CD4-positive, alpha-beta T cell treated with Interferon gamma for 1 hour (primary cell): ENCODE measurements around the gene ANKRD34A.
A peak's percentile ranks its signal among the peaks of the same experiment; 100 is the strongest.
"Not testable (repeated sequence)": the region's sequence is repeated elsewhere in the genome, so short reads cannot be mapped to it uniquely, and the experiment has no call there.

Source experiments
- DNase-seq: peaks from one replicate; pipeline ENCODE4 v3.0.0-alpha.2; 2020

ANKRD34A gene

DNA sequence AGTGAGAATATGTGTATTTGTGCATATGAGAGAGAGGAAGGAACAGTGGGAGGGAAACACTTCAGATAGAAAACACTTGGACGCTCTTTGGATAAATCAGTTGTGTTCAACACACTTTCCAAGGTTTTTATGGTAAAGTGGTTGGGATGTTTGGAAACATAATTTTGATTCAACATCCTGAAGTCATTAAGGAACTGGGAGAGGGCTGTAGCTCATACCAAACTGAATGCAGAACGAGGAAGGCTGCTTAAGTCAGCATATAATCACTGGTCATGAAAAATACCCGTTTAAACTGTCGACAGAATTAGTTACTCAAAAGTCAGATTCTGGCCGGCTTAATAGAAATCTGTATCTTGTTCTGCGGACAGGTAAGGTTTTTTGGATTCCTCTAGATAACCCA is 21.5 kb downstream of the ANKRD34A start:
- no peak for DNase-seq

DNA sequence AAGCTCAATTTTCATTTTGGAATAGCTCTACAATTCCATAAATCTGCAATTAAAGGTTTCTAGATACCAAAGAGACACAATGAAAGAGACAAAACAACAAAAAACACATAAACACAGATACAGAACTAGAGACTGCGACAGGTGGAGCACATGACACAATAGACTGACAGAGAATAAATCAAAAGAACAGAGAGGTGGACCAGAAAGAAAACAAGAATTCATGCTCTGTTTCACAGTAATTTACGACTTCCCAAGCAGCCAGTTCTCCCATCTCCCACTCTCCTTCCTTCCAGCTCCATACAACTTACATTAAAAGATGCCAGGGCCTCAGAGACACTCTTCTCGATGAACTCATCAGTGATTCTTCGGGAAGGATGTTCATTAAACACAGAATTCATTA is 22.0 kb downstream of the ANKRD34A start:
- no peak for DNase-seq

DNA sequence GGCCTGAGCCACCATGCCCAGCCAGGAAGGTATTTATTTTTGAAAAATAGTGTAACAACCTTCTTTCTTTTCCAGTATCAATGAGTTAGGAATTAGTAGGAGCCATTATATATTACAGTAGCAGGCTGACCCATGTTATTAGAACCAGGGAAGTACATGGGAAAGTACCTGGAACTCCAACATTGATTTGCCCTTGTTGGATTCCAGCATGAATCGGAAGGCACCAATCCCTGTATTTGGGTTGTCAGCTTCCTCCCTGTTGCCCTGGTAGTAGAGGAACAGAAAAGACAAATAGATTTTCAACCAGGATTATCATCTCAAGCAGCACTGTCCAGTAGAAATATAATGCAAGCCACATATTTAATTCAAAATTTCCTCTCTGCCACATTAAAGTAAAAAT is 26.9 kb downstream of the ANKRD34A start:
- DNase-seq, result no peak

DNA sequence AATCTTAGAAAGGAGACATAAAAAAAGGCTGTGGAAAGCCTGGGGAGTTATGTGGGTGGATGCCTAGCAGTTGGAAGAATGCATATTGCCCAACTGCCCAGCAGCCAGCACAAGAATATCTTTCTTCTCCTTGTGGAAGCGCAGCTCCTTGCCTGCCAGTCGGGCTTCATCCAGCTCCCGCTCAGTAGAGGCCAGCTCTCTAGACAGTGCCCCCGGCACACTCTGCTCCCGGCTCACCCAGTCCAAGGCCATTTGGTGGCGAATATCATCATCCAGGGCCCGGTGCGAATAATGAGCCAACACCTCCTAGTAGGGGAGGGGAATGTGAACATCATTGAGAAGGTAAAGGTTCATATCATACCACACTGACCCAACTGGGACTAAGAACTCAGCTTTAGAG is 28.1 kb downstream of the ANKRD34A start:
- no peak for DNase-seq

DNA sequence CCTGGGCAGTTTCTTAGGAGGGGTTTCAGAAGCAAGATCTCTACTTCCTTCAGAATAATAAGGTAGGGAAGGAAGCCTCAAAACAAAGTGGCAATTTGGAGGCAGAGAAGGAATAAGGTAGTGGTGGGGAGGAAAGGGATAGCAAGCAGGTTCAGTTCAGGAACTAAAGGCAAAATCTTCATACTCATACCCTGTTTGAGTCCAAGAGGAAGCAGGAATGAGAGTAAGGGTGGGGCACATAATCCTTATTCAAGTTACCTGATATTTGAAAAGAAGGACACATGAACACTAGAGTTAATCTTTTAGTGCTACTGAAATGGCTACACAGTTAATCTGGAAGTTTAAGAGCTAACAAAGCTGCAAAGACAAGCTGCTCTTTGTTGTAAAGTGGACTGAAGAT is 28.7 kb downstream of the ANKRD34A start:
- no peak for DNase-seq

DNA sequence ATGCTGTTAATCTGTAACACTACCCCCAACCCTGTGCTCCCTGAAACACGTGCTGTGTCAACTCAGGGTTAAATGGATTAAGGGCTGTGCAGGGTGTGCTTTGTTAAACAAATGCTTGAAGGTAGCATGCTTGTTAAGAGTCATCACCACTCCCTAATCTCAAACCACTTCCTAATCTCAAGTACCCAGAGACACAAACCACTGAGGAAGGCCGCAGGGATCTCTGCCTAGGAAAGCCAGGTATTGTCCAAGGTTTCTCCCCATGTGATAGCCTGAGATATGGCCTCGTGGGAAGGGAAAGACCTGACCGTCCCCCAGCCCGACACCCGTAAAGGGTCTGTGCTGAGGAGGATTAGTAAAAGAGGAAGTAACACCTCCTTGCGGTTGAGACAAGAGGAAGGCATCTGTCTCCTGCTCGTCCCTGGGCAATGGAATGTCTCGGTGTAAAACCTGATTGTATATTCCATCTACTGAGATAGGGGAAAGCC is 31.8 kb downstream of the ANKRD34A start:
- DNase-seq, result peak; percentile 39

DNA sequence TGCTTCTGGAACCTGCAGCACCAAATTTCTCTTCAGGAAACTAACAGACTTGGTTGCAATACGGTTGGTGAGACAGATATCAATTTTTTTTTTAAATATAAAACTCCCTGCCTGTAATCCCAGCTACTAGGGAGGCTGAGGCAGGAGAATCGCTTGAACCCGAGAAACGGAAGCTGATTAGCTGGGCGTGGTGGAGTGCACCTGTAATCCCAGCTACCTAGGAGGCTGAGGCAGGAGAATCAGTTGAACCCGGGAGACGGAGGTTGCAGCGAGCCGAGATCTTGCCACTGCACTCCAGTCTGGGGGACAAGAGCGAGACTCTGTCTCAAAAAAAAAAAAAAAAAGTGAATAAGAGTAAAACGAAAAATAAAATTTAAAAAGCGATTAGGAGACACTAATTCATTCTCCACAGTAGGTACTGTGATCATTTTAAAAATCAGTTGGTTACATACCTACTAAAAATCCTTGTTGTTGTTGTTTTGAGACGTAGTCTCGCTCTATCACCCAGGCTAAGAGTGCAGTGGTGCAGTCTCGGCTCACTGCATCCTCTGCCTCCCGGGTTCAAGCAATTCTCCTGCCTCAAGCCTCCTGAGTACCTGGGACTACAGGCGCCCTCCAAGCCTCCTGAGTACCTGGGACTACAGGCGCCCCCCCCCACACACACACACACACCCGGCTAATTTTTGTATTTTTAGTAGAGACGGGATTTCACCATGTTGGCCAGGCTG is 36.3 kb downstream of the ANKRD34A start:
- DNase-seq, result no peak

DNA sequence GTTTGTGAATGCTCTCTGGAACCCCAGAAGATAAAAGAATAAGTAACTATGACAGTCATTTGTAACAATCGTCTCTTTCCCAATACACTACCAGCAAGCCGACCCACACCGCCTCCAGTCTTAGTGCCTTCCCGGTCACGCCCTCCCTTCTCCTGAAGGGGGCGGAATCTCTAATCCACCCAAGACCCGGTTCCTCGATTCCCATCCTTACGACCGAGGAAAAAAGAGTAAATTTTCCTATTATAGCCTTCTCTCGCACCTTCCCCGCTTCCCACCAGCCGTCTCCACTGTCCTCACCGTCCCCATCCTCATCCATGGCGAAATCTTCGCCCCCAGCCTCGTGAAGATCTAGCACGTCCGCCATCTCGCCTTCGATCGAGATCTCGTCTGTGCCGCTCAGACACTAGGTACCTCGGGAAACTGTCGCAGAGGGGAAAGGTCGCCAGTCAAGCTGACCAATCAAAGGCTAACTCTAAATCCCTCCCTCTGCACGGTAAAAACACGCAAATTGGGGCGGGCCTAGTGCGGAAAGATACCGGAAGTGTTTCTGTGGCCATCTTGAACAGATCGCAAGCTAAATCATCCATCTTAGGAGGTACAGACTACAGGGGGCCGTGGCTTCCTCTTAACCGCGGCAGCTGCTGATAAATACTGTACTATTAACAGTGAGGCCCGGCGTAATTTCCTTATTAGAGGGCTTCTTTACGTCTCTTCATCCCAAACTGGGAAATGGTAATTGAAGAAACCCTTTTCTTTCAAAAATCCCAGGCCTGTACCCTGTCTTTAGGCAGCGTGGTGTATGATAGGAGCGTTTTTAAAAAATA is 37.1 kb downstream of the ANKRD34A start, which contains the start of gene RBM8A:
Gene RBM8A (minus strand): TSS at position 422 of the 824 bp plus-strand sequence. CDS start 58 bp downstream, at position 364.
- DNase-seq, result peak; percentile 96

DNA sequence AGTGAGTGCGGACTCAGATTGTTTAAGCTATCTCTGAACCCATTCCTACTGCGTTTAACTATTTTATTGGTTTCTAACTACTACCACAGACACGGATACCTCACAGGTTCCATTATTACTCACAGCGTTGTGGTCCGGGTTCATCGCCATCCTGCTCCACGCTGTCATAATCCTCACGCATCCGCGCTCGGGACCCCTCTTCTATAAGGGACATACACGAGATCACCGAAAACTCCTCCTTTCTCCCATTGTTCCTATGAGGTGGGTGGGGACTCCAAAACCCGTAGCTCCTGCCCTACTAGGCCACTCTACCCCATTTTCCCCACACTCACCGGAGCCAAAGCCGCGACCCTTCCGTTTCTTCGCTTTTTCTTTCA is 37.7 kb downstream of the ANKRD34A start:
- no peak for DNase-seq

DNA sequence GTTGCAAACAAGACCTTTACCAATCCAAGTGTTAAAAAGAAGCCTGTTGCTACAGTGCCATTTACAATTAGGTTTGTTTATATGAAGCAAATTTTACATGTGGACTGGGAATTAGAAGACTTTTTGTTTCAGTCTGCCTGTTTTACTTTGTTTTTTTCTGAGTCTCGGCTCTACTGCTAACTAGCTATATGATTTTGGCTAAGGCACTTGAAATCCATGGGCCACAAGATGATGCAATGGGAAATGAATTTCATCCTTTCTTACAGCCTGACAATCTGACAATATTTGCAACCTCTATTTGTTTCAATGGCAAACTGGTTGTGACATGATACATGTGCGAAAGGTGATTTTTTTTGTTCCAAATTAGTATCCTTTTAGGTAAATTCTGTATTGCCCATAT is 42.1 kb downstream of the ANKRD34A start:
- DNase-seq, result no peak

DNA sequence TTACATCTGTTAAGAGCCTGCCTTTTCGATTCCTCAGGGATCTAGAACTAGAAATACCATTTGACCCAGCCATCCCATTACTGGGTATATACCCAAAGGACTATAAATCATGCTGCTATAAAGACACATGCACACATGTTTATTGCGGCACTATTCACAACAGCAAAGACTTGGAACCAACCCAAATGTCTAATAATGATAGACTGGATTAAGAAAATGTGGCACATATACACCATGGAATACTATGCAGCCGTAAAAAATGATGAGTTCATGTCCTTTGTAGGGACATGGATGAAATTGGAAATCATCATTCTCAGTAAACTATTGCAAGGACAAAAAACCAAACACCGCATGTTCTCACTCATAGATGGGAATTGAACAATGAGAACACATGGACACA is 44.1 kb downstream of the ANKRD34A start:
- DNase-seq, result not testable (repeated sequence)

DNA sequence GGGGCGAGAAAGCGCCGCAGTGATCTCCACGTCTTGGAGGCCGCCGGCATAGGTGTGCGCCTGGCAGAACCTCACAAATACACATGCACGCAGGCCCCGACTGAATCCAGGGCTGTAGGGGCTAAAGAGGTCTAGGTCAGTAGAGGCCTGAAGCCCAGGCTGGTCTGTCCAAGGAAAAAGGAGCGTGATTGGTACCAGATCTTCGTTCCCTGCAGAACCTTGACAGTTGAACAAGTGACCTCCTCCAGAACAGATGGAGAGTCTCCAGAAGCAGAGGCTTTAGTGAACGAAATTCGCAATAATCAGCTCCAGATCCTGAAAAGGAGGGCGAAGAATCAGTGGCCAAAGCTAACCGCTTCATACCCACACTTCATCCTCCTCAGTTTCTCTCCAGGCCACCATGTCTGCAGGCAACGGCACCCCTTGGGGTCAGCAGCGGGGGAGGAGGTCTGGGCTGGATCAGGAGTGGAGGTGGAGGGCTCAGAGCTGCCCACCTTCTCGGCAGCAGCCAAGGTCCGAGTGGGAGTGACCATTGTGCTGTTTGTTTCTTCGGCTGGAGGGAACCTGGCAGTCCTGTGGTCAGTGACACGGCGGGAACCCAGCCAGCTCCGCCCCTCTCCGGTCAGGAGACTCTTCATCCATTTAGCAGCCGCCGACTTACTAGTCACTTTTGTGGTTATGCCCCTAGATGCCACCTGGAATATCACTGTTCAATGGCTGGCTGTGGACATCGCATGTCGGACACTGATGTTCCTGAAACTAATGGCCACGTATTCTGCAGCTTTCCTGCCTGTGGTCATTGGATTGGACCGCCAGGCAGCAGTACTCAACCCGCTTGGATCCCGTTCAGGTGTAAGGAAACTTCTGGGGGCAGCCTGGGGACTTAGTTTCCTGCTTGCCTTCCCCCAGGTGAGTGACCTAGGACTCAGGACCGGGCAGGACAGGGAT is 45.1 kb downstream of the ANKRD34A start:
- peak; percentile 23 for DNase-seq

DNA sequence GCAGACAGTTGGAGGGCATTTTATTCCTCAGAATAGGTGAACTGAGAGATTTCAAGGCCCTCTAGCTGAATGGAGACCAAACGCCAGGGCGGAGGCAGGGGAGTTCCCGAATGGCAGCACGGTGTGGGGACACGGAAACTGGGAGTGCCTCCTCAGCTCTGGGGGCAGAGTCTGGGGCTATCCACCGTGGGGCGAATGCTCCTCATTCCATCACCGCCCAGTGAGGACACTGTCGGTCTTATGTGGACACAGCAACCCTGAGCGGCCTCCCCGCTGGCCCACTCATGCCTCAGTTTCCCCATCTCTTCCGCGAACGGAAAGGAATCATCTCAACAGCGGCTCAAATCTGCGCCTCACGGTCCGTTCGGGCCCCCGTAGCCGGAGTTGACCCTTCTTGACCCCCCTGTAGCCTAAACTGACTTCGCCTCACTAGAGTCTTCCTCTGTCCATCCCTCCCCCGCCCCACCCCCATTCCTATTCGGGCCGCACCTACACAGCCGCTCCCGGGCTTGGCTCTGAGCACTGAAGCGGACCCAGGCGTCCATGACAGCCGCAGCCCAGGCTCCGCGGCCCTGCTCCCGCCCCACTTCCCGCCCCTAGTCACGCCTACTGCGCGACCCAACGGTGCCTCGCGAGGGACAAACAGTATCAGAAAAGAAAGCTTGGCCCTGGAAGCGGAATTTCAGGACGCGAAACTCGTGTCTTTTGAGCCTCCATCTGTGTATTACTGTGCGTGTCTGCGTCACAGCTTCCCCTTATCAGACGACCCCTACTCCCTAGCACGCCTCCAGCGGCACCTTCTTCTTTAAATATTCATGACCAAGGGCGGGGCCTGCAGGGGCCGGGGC is 46.0 kb downstream of the ANKRD34A start, which contains the start of gene PEX11B:
Gene PEX11B (minus strand): TSS at position 574 of the 848 bp plus-strand sequence. CDS start 29 bp downstream, at position 545.
- peak; percentile 93 for DNase-seq

DNA sequence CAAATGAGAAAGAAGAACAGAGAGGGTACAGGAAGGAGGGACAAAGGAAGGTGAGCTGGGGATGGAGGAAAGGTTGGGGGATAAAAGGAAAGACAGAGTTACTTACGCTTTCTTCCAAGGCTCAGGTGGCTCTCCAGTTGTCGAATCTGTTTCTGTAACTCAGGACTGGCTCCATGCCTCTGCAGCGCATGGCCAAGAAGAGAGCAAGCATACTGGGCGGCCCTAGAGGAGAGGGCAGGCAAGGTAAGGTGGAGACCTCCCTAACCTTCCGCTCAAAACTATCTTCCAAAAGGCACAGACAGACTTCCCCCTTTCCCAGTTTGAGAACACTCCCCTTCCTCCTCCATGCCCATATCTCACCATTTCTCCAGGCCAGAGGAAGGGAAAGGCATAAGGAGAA is 46.8 kb downstream of the ANKRD34A start:
- no peak for DNase-seq

DNA sequence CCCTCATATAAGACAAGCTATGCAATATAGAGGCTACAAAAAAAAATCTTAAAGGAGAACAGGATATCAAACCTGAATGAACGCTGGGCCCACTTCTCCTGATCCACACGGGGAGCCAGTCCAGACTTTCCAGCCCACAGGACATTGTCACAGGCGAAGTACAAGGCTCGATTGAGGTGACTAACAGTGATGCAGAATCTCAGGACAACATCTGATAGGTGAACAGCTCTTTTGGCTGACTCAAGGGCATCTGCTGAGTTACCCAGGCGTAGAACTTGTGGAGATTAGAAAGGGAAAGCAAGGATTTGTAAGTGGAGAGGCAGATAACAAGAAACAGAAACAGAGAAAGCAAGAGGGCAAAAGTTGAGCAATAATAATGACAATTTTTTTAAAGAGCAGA is 47.6 kb downstream of the ANKRD34A start:
- no peak for DNase-seq

DNA sequence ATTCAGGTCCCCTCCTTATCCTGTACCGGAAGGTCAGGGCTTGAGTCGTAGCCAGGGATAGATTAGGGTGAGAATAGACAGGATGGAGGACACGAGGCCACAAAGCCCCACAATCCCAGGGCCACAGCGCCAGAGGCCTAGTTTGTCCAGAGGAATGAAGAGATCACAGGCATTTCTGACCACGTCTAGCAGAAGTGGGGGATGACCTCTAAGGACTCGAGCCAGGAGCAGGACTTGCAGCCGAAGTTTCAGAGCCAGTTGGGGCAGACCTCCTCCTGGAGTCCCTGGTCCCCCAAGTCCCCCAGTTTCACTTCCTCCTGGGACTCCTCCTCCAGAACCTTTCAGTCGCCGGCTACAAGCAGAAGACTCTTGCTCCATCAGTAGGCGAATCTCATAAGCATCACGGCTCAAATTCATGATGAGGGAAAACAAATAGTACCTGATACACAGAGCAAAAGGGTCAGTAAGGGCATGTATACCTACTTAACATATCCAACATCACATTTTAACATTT is 52.2 kb downstream of the ANKRD34A start:
- no peak for DNase-seq
